Measurements from ENCODE around the gene CBX3. TPM values are rescaled to one million over a fixed set of nuclear protein-coding genes. Genes with fewer than 3 reads are reported as not detected.

The CBX3 gene
- total and polyA plus RNA-seq, 11 donors, result 31.5 to 70.1 (median 59.9) TPM

DNA sequence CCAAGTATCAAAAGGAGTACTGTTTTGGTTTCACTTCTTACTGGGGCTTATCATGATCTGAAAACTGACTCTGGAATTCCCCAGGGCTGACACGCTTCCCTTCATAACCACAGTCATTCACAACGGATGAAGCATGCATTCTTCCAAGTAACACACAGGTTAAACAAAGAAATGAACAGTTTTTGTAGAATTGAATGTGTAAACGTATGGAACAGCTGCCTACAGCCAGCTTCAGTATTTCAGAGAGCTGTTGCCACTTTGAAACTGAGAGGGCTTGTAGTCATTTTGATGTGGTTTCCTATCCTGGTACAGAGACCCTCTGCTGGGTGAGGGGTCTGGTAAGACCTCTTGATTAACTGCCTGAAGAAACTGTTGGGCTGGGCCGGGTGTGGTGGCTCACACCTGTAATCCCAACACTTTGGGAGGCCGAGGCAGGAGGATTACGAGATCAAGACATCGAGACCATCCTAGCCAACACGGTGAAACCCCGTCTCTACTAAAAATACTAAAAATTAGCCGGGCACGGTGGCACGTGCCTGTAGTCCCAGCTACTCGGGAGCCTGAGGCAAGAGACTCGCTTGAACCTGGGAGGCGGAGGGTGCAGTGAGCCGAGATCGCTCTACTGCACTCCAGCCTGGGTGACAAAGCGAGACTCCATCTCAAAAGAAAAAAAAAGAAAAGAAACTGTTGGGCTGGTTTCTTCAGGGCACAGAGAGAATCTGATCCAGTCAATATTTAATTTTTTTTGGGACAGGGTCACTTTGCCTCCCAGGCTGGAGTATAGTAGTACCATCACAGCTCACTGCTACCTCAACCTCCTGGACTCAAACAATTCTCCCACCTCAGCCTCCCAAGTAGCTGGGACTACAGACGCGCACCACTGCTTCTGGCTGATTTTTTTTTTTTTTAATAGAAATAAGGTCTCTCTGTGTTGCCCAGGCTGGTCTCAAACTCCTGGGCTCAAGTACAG lies 44.8 kb upstream of the CBX3 start:
- TF ChIP-seq CTCF (IDR thresholded peaks at IDR 0.05) (no peak), POLR2A (IDR thresholded peaks at IDR 0.05) (no peak)

GRCh38 chr7:26157520-26158105 lies 43.9 kb upstream of the CBX3 start:
- Histone ChIP-seq H3K27me3 (peaks cover 0 to 20% (median 9%) of the 10 kb centered on the region in 9 donors), H3K27ac (no peak overlapping the region), H3K9me3 (no peaks in the 10 kb centered on the region), H3K36me3 (no peaks in the 10 kb centered on the region), H3K4me3 (no peak overlapping the region), H3K4me1 (peaks cover 0 to 45% (median 0%) of the 10 kb centered on the region in 12 donors)
- intact Hi-C loops (cut with DNase I), result loop anchor here in 1 of 10 donors (5.0 kb wide), 1 partner anchor 40 kb away; no protein-coding TSS in a partner anchor
- 79 to 84% (median 82%) methylated on average over 4 of the region's 4 CpGs for WGBS, 4 donors
- DNase-seq (no peak), ATAC-seq (no peak)
- TF ChIP-seq POLR2A (IDR thresholded peaks at IDR 0.05), result no peak

More for the DNA sequence above, 44.8 kb upstream of the CBX3 start:
- intact Hi-C loops (cut with DNase I), result loop anchor here in 1 of 10 donors (5.0 kb wide), 1 partner anchor 41 kb away; no protein-coding TSS in a partner anchor
- H3K36me3 ChIP-seq, result no peaks in the 10 kb centered on the region
- H3K4me1 ChIP-seq, result peaks cover 0 to 45% (median 0%) of the 10 kb centered on the region in 12 donors
- peak overlapping the region in 1 of 12 donors; percentile 80 for H3K27ac ChIP-seq
- H3K4me3 ChIP-seq, result peak overlapping the region in 5 of 12 donors; percentile 5 to 23 (median 11)
- peaks cover 0 to 24% (median 17%) of the 10 kb centered on the region in 9 donors for H3K27me3 ChIP-seq
- no peak for DNase-seq
- ATAC-seq, result peak in 1 of 4 donors; percentile 58
- 79 to 81% (median 79%) methylated on average over 19 to 20 of the region's 20 CpGs for WGBS, 4 donors
- no peaks in the 10 kb centered on the region for H3K9me3 ChIP-seq

DNA sequence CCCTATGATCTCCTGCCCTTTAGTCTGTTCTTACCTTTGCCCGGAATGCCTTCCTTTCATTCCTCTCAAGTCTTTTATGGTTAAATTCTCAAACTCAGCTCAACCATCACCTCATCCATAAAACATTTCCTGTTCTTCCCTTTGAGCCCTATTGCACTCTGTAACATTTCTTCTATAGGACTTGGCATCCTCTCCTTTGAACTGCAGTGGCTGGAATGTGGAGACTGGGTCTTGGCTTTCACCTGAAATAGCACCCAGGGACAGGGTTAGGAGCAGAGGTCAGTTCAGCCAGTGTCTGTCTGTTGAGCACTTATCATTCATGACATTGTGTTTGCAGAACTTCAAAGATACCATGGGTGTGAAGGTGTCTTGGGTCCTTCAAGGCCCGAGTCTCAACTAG lies 42.3 kb upstream of the CBX3 start:
- Histone ChIP-seq H3K27me3 (peaks cover 0 to 6% (median 0%) of the 10 kb centered on the region in 9 donors), H3K27ac (no peak overlapping the region), H3K4me1 (peaks cover 0 to 30% (median 0%) of the 10 kb centered on the region in 12 donors), H3K36me3 (no peaks in the 10 kb centered on the region), H3K9me3 (peaks cover 0 to 6% (median 0%) of the 10 kb centered on the region in 12 donors), H3K4me3 (no peak overlapping the region)
- no peak for TF ChIP-seq CTCF (IDR thresholded peaks at IDR 0.05)
- no peak for TF ChIP-seq POLR2A (IDR thresholded peaks at IDR 0.05)
- intact Hi-C loops (cut with DNase I), result loop anchor here in 1 of 10 donors (5.0 kb wide), 1 partner anchor 38 kb away; no protein-coding TSS in a partner anchor
- no peak for ATAC-seq
- 51 to 66% (median 64%) methylated on average over 2 of the region's 2 CpGs for WGBS, 4 donors
- no peak for DNase-seq

DNA sequence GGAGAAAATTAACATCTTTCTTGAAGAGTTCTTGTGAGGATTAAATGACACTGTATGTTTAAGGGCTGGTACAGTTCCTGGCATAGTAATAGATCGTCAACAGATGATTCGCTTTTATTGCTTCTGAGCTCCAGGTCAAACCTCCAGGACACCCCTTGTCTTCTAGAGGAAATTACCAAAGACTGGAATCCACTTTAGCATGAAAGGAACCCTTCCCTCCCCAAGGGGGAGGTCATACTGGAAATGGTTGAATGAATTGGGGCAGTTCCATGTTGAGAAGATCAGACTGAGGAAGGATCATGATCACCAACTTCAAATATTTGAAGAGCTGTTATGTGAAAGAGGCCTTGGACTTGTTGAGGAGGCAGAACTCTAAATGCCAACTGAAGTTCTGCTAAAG lies 40.6 kb upstream of the CBX3 start:
- 93 to 100% (median 95%) methylated on average over 2 of the region's 2 CpGs for WGBS, 4 donors
- TF ChIP-seq POLR2A (IDR thresholded peaks at IDR 0.05) (no peak), CTCF (IDR thresholded peaks at IDR 0.05) (no peak)
- intact Hi-C loops (cut with DNase I), result no loop called here

More for the DNA sequence above, 40.6 kb upstream of the CBX3 start:
- Histone ChIP-seq H3K36me3 (no peaks in the 10 kb centered on the region), H3K9me3 (peaks cover 0 to 10% (median 0%) of the 10 kb centered on the region in 12 donors), H3K27ac (no peak overlapping the region), H3K27me3 (no peaks in the 10 kb centered on the region), H3K4me3 (no peak overlapping the region), H3K4me1 (peaks cover 0 to 14% (median 0%) of the 10 kb centered on the region in 12 donors)
- no peak for DNase-seq
- no peak for ATAC-seq

All from heart left ventricle (tissue), 16 donors.